Stimulated activated CD8-positive, alpha-beta memory T cell treated with anti-CD3 and anti-CD28 coated beads, Interleukin-7, amount 100 ng/mL, for 1 hour (primary cell): Measurements from ENCODE around the gene KCNJ1.

Source experiments
- DNase-seq, 2 donors: peaks; one replicate each; pipeline ENCODE4 v3.0.0-alpha.2; 2020; ENCODE audit warnings: low read depth in 2 of 2

Gene KCNJ1

DNA sequence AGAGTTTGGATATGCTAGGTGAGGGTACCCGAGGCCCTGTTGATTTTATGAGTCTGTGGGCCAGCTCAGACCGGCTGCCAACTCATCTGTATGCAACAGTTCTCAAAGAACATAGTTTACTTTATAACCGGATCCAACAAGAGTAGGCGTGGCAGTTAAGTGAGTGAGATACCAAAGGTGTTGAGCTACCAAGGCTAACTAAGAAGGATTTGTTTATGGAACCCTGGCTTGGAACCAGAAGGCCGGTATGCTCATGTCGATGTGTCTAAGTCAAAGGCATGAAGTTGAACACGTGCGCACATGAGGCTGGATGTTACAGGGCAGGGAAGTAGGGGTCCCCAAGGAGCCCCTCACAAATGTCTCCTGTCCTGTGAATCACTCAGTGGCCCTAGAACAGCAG is at the start of gene KCNJ1:
KCNJ1 (minus strand) TSS at position 20 of the 400 bp plus-strand sequence. CDS start 27,053 bp downstream, outside the sequence.
- DNase-seq = no peak

DNA sequence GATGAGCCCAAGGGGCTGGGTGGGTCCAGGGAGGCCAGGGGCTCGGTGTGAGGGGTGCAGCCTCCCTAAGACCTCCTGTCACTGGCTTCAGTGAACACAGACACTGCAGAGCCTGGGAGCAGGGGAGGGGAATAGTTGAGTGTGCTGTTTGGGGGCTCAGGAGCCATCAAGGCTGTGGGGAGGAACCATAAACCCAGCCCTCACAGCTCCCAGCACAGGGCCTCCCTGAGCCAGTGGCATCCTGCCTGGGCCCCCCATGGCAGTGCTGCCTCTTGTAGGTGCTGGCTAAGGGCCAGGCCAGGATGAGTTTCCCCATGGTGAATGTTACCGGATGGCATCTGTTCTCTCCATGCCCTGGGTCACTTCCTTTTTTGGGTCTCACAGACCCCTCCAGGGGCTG is 49.6 kb upstream of the KCNJ1 start:
- DNase-seq = no peak

DNA sequence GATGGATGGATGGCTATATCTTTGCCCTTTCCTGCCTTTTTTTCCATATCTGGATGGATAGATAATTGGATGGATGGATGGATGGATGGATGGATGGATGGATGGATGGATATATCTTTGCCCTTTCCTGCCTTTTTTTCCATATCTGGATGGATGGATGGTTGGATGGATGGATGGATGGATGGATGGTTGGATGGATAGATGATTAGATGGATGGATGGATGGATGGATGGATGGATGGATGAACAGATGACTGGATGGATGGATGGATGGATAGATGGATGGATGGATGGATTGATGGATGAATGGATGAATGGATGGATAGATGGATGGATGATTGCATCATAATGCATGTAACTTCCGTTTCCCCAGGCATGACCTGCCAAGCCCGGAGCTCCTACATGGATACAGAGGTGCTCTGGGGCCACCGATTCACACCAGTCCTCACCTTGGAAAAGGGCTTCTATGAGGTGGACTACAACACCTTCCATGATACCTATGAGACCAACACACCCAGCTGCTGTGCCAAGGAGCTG is 49.0 kb upstream of the KCNJ1 start:
- DNase-seq = no peak

DNA sequence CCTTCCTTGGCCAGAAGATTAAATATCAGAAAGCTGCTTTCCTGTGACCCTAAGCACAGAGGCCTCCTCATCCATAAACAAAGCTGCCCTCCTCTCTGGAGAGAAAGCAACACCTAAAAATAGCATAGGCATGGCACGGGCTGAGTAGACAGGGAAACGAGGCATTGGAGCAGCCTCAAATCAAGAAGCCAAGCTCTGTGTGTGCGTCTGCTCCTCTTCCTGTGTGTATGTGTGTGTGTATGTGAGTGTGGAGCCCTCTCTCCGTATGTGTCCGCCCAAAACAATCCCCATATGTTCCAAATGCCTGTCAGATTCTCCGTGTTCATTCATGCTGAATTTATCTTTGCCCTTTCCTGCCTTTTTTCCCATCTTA is 48.0 kb upstream of the KCNJ1 start:
- DNase-seq = no peak

DNA sequence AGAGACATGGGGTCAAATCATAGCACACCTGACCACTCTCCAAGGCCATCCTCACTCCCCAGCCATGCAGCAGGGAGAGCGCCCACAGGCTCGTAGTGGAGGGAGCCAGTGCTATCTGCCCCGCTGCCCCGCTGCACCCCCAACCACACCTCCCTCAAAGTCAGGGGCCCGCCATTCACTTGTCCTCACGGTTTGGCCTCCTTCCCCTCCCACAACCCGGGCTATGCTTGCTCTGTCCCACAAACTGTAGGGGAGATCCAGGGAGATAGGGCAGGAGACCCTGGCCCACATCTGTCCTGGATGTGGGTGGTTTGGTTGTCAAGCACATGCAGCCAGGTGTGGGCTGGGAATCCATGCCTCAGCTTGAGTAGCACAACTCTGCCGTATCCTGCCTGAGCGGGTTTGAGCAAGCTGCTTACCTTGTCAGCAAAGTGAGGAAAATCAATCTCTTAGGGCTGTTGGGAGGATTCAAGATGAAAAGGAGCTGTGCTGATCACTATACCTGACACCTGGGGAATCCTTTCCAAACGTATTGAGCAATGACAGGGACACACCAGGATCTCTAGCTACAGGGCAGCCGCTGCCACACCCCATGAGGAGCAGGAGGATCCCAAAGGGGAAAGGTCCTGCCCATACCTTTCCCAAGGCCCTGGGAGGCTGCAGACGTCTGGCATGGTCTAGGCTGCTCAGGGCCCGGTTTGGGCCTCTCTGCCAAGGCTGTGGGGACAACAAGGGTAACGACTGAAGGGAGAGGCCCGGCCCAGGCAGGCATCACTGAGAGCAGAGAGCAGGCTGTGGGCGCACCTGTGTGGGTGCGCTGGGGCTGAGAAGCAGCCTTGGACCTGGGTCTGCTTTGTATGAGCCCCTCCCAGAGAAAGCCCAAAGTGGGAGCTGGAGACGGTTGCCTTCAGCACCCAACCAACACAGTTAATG is 47.4 kb upstream of the KCNJ1 start:
- no peak for DNase-seq

DNA sequence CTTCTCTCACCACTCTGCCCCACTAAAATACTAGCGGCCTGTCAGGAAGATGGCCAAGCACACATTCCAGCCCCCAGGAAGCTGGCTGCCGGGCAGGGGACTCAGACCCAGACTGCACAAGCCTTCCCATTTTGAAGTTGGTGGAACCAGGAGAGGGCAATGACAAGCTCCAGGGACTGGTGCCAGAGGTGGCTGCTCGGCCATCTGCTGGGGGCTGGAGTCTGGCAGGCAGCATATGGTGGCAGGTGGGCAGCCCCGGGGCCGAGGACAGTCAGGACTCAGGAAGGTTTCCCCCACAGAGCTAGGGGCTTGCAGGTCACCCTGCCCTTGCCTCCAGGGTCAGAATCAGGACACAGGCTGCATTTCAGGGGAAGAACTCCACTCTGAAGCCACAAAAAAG is 46.7 kb upstream of the KCNJ1 start:
- no peak for DNase-seq

DNA sequence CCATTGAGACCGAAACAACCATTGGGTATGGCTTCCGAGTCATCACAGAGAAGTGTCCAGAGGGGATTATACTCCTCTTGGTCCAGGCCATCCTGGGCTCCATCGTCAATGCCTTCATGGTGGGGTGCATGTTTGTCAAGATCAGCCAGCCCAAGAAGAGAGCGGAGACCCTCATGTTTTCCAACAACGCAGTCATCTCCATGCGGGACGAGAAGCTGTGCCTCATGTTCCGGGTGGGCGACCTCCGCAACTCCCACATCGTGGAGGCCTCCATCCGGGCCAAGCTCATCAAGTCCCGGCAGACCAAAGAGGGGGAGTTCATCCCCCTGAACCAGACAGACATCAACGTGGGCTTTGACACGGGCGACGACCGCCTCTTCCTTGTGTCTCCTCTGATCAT is 44.6 kb upstream of the KCNJ1 start:
- DNase-seq = no peak

DNA sequence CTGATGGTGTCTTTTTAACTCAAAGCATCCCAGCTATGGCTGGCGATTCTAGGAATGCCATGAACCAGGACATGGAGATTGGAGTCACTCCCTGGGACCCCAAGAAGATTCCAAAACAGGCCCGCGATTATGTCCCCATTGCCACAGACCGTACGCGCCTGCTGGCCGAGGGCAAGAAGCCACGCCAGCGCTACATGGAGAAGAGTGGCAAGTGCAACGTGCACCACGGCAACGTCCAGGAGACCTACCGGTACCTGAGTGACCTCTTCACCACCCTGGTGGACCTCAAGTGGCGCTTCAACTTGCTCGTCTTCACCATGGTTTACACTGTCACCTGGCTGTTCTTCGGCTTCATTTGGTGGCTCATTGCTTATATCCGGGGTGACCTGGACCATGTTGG is 44.1 kb upstream of the KCNJ1 start:
- no peak for DNase-seq

DNA sequence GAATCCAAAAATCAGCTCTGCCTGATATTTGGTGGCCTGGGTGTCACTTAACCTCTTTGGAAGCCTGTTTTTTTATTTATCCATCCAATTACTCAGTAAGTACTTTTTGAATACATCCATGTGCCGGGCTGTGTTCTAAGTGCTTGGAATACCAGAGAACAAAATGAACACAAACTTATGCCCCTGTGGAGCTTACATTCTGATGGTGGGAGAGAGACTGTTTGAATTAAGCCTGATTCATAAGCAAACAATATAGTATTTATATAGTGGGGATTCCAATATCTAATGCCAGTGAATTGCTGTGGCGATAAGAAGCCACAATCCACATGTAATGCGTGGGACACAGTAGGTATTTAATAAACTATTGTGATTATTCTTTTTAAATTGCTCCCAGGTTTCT is 43.5 kb upstream of the KCNJ1 start:
- no peak for DNase-seq

DNA sequence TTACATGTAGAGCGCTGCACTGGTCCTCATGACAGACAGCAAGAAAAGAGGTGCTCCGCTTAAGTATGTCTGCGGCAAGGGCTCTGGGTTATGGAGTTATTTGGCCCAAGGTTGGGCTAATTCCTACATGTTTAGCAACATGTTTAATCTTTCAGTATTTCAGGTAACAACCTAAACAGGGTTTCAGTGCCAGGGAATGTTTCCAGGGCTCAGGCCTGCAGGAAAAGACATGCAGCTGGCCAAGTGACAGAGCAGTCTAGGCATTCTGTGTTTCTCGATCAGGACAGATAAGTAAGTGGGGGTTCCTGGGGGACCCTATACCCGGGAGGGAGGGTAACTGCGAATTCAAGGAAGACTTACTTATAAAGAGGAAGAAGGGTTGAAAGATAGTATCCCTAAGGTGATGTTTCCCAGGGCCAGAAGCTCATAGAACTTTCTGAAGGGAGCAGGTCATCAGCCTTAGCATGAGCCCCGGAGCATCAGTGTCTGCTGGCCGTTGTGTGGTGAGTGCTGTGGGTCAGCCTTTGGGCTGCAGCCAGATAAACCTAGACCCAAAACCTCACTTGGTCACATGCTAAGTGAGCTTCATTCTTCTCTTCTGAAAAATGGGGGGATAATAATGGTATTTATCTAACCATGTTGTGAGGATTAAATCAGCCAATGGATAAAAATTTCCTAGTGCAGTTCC is 42.5 kb upstream of the KCNJ1 start:
- DNase-seq = no peak

DNA sequence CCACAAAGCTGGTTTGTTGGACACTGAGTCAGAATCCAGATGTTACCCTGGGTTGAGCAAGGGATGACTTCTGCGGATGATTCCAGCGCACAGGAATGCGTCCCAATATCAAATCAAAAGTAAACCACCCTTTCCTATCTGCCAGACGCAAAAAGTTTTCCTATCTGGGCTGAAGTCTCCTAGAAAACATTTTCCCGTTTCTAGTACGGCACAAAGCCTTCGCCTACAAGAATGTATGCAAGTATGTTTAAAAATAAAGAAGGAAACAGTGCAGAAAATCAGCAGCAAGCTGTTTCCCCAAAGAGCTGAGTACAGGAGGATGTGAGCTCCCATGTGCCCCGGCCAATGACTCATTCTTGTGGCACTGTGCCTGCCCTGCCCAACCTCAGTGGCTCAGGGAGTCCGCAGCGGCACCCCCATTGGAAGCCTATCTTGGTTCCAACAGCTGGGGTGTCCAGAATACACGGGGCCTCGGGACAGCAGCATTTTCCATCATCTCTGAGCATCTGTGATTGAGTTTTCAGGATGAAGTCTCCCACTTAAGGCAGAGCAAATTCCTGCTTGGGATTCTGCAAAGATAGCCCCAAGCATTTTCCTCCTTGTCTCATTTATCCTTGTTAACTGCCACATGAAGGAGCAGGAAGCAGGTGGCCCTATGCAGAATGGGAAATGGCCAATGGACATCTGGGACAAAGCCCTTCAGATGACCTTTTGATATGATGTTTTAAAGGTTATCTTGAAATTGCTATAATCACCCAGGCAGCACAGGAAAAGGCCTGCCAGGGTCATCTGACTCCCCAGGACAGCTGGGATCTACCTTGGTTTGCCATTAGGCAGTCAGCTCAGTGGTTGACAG is 41.5 kb upstream of the KCNJ1 start:
- no peak for DNase-seq

DNA sequence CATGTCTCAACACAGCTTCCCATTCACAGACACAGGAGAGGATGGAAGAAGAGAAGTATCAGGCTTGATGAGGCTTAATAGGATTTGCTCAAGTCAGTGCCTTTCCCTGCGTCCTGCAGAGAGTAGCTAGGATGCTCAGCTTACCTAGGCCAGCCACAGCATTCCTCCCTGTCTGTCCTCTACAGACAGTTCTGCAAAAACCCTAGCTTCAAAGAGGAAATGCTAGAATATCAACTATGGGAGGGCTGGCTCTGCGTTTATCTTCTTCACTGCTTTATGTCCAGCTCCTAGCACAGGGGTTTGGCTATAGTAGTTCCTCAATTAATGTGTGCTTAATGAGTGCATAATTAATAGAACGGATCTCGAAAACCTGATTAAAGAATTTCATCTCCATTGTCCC is 40.5 kb upstream of the KCNJ1 start:
- no peak for DNase-seq

DNA sequence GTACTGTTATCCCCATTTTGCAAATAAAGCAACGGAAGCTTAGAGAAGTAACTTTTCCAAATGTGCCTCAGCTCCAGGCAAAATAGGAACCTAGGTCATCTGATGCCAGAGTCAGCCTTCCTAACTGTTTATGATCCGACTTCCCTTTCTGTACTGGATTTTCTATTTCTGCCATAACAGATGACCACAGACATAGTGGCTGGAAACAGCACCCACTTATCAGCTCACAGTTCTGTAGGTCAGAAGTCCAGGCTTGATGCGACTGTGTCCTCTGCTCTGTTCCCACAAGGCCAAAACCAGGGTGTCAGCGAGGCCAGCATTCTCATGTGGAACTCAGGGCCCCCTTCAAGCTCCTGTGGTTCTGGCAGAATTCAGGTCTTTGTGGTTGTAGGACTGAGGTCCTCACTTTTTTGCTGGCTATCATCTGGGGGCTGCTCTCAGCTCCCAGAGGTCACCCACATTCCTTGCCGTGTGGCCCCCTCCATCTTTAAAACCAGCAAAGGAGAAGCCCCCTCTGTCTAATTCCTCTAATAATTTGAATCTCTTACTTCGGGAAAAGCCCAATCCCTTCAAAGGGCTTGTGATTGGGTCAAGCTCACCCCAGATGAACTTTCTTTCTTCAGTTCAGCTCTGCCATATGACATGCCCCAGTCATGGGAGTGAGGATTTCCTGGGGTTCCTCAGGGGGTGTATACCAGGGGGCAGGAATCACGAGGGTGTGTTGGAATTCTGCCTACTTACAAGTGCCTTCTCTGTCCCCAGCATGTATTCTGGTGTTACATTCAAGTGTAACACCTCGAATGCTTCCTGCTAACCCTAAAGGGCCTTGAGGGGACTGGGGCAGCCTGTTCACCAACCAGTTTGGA is 39.3 kb upstream of the KCNJ1 start:
- no peak for DNase-seq

DNA sequence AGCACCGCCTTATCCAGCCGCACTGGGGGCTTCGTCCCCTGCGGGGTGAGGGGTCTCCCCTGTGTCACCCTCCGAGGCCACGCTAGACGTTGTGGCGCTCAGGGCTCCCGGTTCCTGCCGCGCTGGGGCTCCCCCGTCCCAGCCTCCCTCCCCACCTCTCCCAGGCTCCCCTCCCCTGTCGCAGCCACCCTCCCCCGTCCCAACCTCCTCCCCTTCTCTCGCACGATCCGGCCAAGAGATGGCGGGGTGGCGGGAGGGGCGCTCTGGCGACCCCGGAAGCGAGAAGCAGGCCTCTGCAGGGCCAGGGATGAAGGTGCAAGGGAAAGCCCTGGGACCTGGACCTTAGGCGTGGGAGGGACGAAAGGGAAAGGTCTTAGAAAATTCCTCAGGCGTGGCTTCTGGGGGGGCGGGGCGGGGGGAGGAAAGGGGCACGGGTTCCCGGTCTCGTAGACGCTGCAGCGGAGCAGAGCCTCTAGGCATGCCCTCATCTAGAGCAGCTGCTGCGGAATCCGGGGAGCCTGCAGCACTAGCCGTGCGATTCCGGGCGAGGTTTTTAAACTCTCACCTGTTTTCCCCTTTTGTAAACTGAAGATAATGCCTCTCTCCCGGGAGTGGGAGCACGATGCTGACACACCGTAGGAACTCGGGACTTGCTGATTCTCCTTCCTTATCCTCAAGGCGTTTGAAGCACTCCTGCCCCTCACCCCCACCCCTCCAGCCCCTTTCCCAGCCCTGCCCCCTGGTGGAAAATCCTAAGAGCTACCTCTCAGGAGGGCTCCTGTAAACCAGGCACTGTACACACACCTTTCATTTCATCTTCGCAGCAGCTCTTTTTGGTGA is 38.5 kb upstream of the KCNJ1 start:
- DNase-seq = peak in 1 of 2 donors; percentile 14

DNA sequence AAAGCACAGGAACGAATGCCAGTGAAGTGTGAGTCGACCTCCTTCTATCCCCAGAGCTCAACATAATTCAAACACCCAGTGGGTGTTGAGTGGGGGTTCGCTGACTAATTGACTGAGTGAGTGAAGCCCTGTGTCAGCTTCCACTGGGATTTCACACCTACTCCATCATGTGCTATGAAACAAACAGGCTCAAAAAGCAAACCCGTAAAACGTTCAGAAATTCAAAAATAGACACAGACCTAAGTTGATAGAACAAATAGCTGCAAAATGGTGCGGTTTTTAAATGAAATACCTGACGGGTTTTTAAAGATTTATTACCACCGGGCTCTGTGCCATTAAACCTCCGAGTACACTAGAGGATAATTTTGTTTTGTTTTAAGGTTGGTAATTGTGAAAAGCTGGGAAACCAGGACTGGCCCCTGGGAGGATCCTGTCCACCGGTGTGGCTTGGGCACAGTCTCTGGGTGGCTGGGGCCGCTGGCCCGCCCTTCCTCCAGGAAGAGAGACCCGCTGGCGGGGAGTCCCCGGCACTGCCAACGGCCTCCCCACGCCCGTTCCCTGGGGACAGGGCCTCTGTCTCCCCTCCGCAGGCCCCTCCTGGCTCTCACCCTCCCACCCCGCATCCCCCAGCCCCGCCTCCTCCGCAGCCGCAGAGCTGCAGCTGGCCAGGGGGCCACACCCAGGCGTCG is 37.7 kb upstream of the KCNJ1 start:
- DNase-seq = no peak

DNA sequence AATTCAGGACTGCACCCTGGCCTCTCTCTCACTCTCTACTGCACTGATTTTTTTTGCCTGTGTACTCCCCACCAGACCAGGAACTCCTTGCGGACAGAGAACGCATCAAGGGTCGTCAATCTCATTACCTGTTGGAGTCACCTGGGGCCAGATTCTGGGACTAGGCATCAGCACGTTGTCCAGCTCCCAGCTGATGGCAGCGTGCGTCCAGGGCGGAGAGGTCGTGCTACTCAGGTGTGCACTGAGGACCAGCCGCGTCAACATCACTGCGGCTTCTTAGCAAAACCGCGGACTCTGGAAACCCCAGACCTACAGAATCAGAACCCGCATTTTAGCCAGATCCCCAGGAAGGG is 37.2 kb upstream of the KCNJ1 start:
- no peak for DNase-seq

DNA sequence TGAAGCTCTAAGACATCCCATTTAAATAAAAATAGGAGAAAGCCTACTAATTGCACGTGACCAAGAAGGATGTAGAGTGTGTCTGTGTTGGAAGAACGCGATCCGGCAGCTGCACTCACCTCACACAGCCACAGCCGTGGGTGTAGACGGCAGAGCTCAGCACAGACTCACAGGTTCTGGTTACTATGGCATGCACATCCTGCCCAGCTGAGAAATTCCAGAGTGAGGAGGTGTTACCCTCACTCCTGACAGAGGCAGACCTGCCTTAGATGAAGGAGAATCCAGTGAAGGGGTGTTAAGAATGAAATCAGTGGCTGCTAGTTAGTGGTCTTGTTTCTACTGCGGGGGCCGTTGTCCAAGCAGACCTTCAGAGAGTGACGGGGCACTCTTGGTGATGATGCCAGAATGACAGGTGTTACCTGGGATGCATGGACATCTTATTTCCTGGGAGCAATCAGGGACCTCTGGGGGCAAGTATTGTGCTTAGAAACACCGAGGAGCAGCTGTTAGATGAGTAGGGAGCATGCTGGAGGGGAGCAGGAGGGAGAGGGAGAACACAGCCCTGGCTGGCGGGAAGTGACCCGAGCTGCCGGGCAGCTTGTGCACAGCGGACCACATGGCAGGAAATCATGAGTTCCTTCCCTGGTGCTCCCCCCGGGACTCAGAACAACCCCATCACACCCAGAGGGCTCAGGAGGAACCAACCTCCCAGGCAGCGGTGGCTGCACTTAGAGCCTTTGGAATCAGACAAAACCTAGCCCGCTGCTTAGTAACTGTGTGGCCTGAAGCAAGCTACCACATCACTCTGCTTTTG is 36.4 kb upstream of the KCNJ1 start:
- DNase-seq = no peak

DNA sequence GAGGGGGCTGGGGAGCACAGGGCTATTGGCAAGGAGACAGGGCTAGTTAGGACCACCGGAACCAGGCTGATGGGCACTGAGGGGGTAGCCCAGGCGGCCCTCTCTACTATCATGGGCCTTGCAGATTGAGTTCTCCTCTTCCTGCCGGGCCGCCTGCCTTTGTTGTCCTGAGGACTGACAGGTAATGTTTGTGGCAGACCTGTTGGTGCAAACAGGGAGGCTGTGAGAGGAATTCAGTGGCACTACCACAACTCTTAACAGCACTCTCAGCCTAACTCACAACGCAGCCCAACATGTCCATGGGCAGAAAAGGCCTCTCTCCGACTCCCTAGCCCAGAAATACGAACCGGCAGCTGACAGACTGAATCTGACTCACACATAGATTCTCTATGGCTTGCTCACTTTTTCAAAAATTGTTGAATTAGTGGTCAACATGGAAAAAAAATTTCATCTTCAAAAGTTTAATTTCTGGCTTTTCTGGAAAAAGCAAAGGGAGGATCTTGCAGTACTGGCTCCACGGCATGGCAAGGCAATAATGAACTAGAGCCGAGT is 35.5 kb upstream of the KCNJ1 start:
- no peak for DNase-seq
